H9 (cell line): Measurements from ENCODE around the gene HAGHL. TPM values are rescaled to one million over a fixed set of nuclear protein-coding genes. Genes with fewer than 3 reads are reported as not detected.
A peak's percentile ranks its signal among the peaks of the same experiment; 100 is the strongest.

Experiments
- DNase-seq: peaks from one replicate; pipeline ENCODE4 v3.0.0-alpha.2; 2017
- H2AFZ ChIP-seq: one replicate; pipeline ENCODE4 v1.6.1; 2013; ENCODE audit warnings: mild to moderate bottlenecking, low read length, control low read depth, moderate library complexity
- H2AK5ac ChIP-seq: 2 replicates; pipeline ENCODE4 v1.6.1; 2013; ENCODE audit warnings: low read length, control low read depth, mixed read lengths; ENCODE audit not compliant: insufficient read length
- H2BK120ac ChIP-seq: one replicate; pipeline ENCODE4 v1.6.1; 2013; ENCODE audit warnings: low read depth, mild to moderate bottlenecking, low read length, control low read depth, inconsistent platforms; ENCODE audit not compliant: poor library complexity, severe bottlenecking
- H2BK12ac ChIP-seq: 2 replicates; pipeline ENCODE4 v1.6.1; 2013; ENCODE audit warnings: low read length, control low read depth, mixed read lengths, low read depth; ENCODE audit not compliant: insufficient read length
- H2BK15ac ChIP-seq: 2 replicates; pipeline ENCODE4 v1.6.1; 2013; ENCODE audit warnings: low read depth, low read length, control low read depth
- H2BK20ac ChIP-seq: one replicate; pipeline ENCODE4 v1.6.1; 2013; ENCODE audit warnings: low read depth, mild to moderate bottlenecking, low read length, control low read depth, inconsistent platforms; ENCODE audit not compliant: poor library complexity, severe bottlenecking
- H2BK5ac ChIP-seq: 2 replicates; pipeline ENCODE4 v1.6.1; 2013; ENCODE audit warnings: low read length, control low read depth, mixed read lengths; ENCODE audit not compliant: insufficient read length
- H3K14ac ChIP-seq: 2 replicates; pipeline ENCODE4 v1.6.1; 2013; ENCODE audit warnings: low read length, control low read depth; ENCODE audit not compliant: insufficient read depth
- H3K18ac ChIP-seq: 2 replicates; pipeline ENCODE4 v1.6.1; 2013; ENCODE audit warnings: low read depth, mild to moderate bottlenecking, mixed read lengths, low read length, control low read depth; ENCODE audit not compliant: insufficient read length
- H3K23ac ChIP-seq: 2 replicates; pipeline ENCODE4 v1.6.1; 2013; ENCODE audit warnings: low read length, control low read depth, mixed read lengths, low read depth; ENCODE audit not compliant: insufficient read length
- H3K23me2 ChIP-seq: 2 replicates; pipeline ENCODE4 v1.6.1; 2013; ENCODE audit warnings: low read depth, mild to moderate bottlenecking, mixed read lengths, low read length, control low read depth; ENCODE audit not compliant: insufficient read length, poor library complexity, severe bottlenecking
- H3K27ac ChIP-seq: 2 replicates; pipeline ENCODE4 v1.5.1; 2013; ENCODE audit warnings: low read length, control low read depth, mixed read lengths, low read depth; ENCODE audit not compliant: insufficient read length
- H3K27me3 ChIP-seq: 2 replicates; pipeline ENCODE4 v1.6.1; 2013; ENCODE audit warnings: low read length, control low read depth, inconsistent platforms; ENCODE audit not compliant: insufficient read depth
- H3K4ac ChIP-seq: 2 replicates; pipeline ENCODE4 v1.6.1; 2013; ENCODE audit warnings: low read depth, mild to moderate bottlenecking, control low read depth, inconsistent platforms, low read length, moderate library complexity
- H3K4me1 ChIP-seq: 2 replicates; pipeline ENCODE4 v1.6.1; 2013; ENCODE audit warnings: low read length, control low read depth, inconsistent platforms; ENCODE audit not compliant: insufficient read depth
- H3K4me2 ChIP-seq: 2 replicates; pipeline ENCODE4 v1.6.1; 2013; ENCODE audit warnings: low read length, control low read depth, mixed read lengths; ENCODE audit not compliant: insufficient read length, insufficient read depth
- H3K56ac ChIP-seq: 2 replicates; pipeline ENCODE4 v1.6.1; 2013; ENCODE audit warnings: low read depth, mild to moderate bottlenecking, mixed read lengths, low read length, control low read depth; ENCODE audit not compliant: insufficient read length
- H3K79me1 ChIP-seq: 2 replicates; pipeline ENCODE4 v1.6.1; 2013; ENCODE audit warnings: low read depth, mild to moderate bottlenecking, moderate library complexity, low read length, control low read depth, inconsistent platforms; ENCODE audit not compliant: insufficient read depth, poor library complexity, severe bottlenecking
- H3K79me2 ChIP-seq: 2 replicates; pipeline ENCODE4 v1.6.1; 2013; ENCODE audit warnings: low read length, control low read depth, inconsistent platforms; ENCODE audit not compliant: insufficient read depth
- H3K9ac ChIP-seq: 2 replicates; pipeline ENCODE4 v1.6.1; 2013; ENCODE audit warnings: low read length, control low read depth, mixed read lengths; ENCODE audit not compliant: insufficient read length; ENCODE audit errors: extremely low read depth
- H3K9me3 ChIP-seq: one replicate; pipeline ENCODE4 v1.6.1; 2013; ENCODE audit warnings: low read depth, low read length, inconsistent platforms; ENCODE audit not compliant: control insufficient read depth
- H3T11ph ChIP-seq: one replicate; pipeline ENCODE4 v1.6.1; 2013; ENCODE audit warnings: mild to moderate bottlenecking, low read length, control low read depth, inconsistent platforms
- H4K20me1 ChIP-seq: one replicate; pipeline ENCODE4 v1.6.1; 2013; ENCODE audit not compliant: control insufficient read depth, insufficient read length, insufficient read depth
- H4K5ac ChIP-seq: 2 replicates; pipeline ENCODE4 v1.6.1; 2013; ENCODE audit warnings: low read depth, mild to moderate bottlenecking, mixed read lengths, low read length, control low read depth; ENCODE audit not compliant: insufficient read length
- H4K8ac ChIP-seq: replicated peaks from 2 replicates; pipeline ENCODE4 v1.6.1; 2013; ENCODE audit warnings: low read length, control low read depth, mixed read lengths, low read depth; ENCODE audit not compliant: insufficient read length
- H4K91ac ChIP-seq: 2 replicates; pipeline ENCODE4 v1.6.1; 2013; ENCODE audit warnings: low read depth, mild to moderate bottlenecking, moderate library complexity, mixed read lengths, low read length, control low read depth; ENCODE audit not compliant: insufficient read length
- H3K27ac Mint-ChIP-seq, 3 experiments: 2 replicates in 2 of 3; 3 replicates in 1 of 3; pipeline ENCODE4 v1.8.0; 2020 to 2021; ENCODE audit warnings: mixed read lengths in 3 of 3, mild to moderate bottlenecking in 1 of 3, moderate library complexity in 1 of 3
- H3K27me3 Mint-ChIP-seq: 2 replicates; pipeline ENCODE4 v1.8.0; 2021; ENCODE audit warnings: low read depth, mild to moderate bottlenecking, moderate library complexity, mixed read lengths
- H3K36me3 Mint-ChIP-seq, 3 experiments: 2 replicates in 2 of 3; 3 replicates in 1 of 3; pipeline ENCODE4 v1.8.0; 2020 to 2021; ENCODE audit warnings: low read depth in 3 of 3, mixed read lengths in 3 of 3; ENCODE audit not compliant: insufficient read depth in 1 of 3
- H3K4me1 Mint-ChIP-seq, 2 experiments: 2 replicates each; pipeline ENCODE4 v1.8.0; 2020; ENCODE audit warnings: mixed read lengths in 2 of 2
- H3K4me3 Mint-ChIP-seq, 2 experiments: 2 replicates in 1 of 2; 3 replicates in 1 of 2; pipeline ENCODE4 v1.8.0; 2020 to 2021; ENCODE audit warnings: mild to moderate bottlenecking in 2 of 2, mixed read lengths in 2 of 2, moderate library complexity in 1 of 2
- H3K9me3 Mint-ChIP-seq, 2 experiments: 2 replicates in 1 of 2; 3 replicates in 1 of 2; pipeline ENCODE4 v1.8.0; 2020; ENCODE audit warnings: mild to moderate bottlenecking in 2 of 2, mixed read lengths in 2 of 2, moderate library complexity in 1 of 2
- WGBS: extraction: QIAGEN DNeasy Blood & Tissue Kit; methylation state at CpG from one replicate; pipeline ENCODE4 v1.1.7; 2013; ENCODE audit warnings: missing lambda C conversion rate, low lambda C conversion rate, mixed read lengths; ENCODE audit not compliant: insufficient read length; ENCODE audit errors: extremely low coverage; 5-methylcytosine and 5-hydroxymethylcytosine counted together
- total RNA-seq: library from RNA; stranded (reverse); gene quantifications from 2 replicates; pipeline ENCODE4 v1.2.1, GENCODE V29; 2021
- TF ChIP-seq, protein P1 (sequence below): fragments of 200-600 bp; sonication (generic); conservative IDR thresholded peaks from 3 replicates; pipeline ENCODE4 v1.8.0; 2021; ENCODE audit warnings: antibody characterized with exemption, mild to moderate bottlenecking

Gene HAGHL
- total RNA-seq, 1 experiment from 2014 or later = 25.2 TPM

DNA sequence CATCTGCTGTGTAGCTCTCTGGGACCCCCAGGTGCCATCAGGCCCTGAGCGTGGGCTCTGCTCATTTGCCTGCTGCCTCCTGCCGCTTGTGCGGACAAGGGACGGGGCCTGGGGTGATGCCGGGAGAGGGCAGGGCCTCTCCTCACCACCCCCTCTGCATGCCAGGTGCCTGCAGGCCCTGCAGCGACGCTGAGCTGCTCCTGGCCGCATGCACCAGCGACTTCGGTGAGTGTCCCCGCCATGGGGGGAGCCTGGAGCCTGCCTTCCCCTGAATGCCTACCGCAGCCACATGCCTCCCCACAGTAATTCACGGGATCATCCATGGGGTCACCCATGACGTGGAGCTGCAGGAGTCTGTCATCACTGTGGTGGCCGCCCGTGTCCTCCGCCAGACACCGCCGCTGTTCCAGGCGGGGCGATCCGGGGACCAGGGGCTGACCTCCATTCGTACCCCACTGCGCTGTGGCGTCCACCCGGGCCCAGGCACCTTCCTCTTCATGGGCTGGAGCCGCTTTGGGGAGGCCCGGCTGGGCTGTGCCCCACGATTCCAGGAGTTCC, 10.1 kb upstream of the HAGHL start:
- Histone ChIP-seq H3K9me3 (no peaks in the 10 kb centered on the region), H3K79me2 (no peaks in the 10 kb centered on the region), H4K20me1 (no peaks in the 10 kb centered on the region), H2BK120ac (no peak overlapping the region), H2BK5ac (no peak overlapping the region), H3K4me2 (no peak overlapping the region), H3T11ph (no peak overlapping the region), H3K56ac (no peak overlapping the region), H3K9ac (no peak overlapping the region), H4K8ac (no peak overlapping the region), H3K27ac (no peak overlapping the region), H3K4me1 (no peaks in the 10 kb centered on the region), H4K5ac (no peak overlapping the region), H2BK20ac (no peak overlapping the region), H3K23ac (no peak overlapping the region), H2AK5ac (no peak overlapping the region), H3K79me1 (no peaks in the 10 kb centered on the region), H3K14ac (no peak overlapping the region), H4K91ac (no peak overlapping the region), H2AFZ (no peak overlapping the region), H3K18ac (no peak overlapping the region), H2BK15ac (no peak overlapping the region), H3K27me3 (no peaks in the 10 kb centered on the region; the same call in 1 of the 2 replicates), H2BK12ac (no peak overlapping the region), H3K4ac (no peak overlapping the region), H3K23me2 (peaks cover 10% of the 10 kb centered on the region)
- Mint-ChIP-seq H3K9me3 (no peaks in the 10 kb centered on the region; a peak in 1 of 5 replicates), H3K27me3 (peaks cover 48% of the 10 kb centered on the region), H3K4me1 (peaks cover 17 to 31% of the 10 kb centered on the region in 2 experiments), H3K27ac (no peak overlapping the region), H3K36me3 (no peaks in the 10 kb centered on the region), H3K4me3 (peak overlapping the region in 1 of 2 experiments; percentile 78; a peak in 1 of 5 replicates)
- TF ChIP-seq, protein P1, sequence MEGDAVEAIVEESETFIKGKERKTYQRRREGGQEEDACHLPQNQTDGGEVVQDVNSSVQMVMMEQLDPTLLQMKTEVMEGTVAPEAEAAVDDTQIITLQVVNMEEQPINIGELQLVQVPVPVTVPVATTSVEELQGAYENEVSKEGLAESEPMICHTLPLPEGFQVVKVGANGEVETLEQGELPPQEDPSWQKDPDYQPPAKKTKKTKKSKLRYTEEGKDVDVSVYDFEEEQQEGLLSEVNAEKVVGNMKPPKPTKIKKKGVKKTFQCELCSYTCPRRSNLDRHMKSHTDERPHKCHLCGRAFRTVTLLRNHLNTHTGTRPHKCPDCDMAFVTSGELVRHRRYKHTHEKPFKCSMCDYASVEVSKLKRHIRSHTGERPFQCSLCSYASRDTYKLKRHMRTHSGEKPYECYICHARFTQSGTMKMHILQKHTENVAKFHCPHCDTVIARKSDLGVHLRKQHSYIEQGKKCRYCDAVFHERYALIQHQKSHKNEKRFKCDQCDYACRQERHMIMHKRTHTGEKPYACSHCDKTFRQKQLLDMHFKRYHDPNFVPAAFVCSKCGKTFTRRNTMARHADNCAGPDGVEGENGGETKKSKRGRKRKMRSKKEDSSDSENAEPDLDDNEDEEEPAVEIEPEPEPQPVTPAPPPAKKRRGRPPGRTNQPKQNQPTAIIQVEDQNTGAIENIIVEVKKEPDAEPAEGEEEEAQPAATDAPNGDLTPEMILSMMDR = no peak
- no peak for DNase-seq
- WGBS = no CpG with 5 or more reads among the region's 29 CpGs
